ENCODE measurements around the gene SLC7A7.
"Not testable (repeated sequence)": the region's sequence is repeated elsewhere in the genome, so short reads cannot be mapped to it uniquely, and the experiment has no call there.

SLC7A7 gene

DNA sequence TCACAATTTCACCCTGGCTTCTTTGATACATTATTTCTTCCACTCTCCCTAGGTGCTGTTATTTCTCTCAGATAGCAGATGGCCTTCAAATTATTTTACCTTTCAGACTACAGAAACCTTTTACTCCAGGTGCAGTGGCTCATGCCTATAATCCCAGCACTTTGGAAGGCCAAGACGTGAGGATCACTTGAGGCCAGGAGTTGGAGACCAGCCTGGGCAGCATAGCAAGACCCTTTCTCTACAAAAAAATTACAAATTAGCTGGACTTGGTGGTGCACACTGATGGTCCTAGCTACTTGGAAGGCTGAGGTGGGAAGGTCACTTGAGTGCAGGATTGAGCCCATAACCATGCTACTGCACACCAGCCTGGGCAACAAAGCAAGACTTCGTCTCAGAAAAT, 23.1 kb downstream of the SLC7A7 start:
- no peak for DNase-seq (ENCODE audit: low read depth)

DNA sequence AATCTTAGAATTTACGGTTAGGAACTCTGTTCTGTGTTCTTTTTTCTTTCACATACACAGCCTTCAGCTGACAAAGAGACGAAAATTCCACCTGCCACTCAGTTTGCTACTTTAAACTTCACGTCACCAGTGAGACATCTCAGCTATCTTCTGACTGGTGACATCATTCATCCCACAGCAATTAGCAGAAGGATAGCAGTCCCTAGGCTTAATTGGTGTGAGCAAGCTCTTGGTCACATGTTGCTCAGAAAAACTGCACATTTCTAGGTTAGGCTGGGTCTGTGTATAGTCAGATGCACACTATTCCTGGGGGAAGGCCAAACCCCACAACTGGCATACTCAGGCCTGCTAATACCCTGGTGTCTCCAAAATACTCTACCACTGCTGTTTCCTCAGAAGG, 23.9 kb downstream of the SLC7A7 start:
- peak; percentile 76 for DNase-seq (ENCODE audit: low read depth)

DNA sequence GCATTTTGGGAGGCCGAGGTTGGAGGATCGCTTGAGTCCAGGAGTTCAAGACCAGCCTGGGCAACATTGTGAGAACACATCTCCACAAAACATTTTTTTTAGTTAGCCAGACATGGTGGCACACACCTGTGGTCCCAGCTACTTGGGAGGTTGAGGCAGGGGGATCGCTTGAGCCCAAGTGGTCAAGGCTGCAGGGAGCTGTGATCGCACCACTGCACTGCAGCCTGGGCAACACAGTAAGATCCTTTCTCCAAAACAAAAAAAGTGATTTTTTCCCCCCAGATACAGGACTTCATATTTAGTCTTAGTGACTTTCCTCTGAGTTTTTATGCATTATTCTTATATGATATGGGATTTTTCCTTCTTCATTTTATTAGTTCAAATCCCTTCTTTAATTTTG, 28.6 kb downstream of the SLC7A7 start:
- DNase-seq (ENCODE audit: low read depth) = no peak

- DNase-seq (ENCODE audit: low read depth) = peak; percentile 19
Measured at GRCh38 chr14:22781301-22781991, 33.8 kb downstream of the SLC7A7 start.

DNA sequence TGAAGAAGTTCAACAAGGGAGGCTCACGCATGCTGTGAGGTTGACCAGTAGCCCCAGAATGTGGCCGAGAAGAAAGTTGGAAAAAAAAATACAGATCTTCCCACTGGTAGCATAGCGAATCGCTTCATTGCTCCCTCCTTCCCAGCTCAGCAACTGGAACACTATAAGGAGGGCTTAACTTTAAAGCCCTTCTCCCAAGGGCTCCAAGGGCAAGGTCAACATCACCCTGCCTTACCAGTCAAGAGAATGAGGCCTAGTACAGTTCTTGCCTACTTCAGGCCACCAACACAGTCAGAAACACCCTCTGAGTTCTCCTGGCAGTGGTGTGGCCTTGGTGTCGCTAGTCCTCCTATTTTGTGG, 34.3 kb downstream of the SLC7A7 start:
- no peak for DNase-seq (ENCODE audit: low read depth)

DNA sequence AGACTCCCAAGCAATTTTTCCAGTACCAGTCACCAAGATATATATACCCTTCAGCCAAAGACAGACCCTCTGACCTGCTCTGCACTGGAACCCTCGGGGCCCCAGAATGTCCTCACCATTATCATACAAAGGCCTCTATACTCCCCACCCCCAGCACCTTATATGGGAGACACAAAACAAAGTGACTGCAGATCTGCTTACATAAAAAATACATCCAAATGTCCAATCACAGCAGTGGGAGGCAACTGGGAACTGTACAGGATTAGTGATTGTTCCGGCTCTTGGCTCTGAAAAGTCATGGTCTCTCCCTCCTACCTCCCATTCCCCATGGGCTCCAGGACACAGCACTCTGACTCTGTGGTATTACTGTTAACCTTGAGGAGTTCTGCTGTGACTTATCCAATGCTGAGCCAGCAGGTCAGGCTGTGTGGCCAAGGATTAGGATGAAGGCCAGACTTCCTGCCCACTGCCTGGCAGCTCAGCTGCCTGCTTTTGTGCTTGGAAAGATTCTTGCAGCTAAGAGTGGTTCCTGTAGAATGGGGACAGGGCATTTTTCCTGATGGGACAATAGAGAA, 35.0 kb downstream of the SLC7A7 start:
- peak; percentile 26 for DNase-seq (ENCODE audit: low read depth)

DNA sequence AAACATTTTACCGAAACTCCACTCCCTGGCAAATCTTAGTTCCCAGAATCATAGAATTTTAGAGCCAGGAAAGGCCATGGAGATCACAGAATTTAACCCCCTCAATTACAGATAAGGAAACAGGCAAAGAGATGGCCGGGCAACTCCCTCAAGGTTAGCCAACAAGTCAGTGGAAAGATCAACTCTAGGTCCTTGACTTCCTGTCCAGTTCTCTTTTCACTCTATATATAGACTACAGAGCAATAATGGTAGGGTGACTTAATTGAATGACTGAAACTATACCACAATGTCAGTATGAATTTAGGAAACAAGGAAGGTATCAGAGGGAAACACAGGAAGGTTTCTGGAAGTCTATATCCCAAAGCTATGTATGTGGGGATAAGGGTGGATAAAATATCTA, 37.2 kb downstream of the SLC7A7 start:
- DNase-seq (ENCODE audit: low read depth) = no peak

- not testable (repeated sequence) for DNase-seq (ENCODE audit: low read depth)
Measured at GRCh38 chr14:22776849-22777248, 38.4 kb downstream of the SLC7A7 start.

GRCh38 chr14:22776215-22776614, 39.0 kb downstream of the SLC7A7 start:
- DNase-seq (ENCODE audit: low read depth) = no peak

DNA sequence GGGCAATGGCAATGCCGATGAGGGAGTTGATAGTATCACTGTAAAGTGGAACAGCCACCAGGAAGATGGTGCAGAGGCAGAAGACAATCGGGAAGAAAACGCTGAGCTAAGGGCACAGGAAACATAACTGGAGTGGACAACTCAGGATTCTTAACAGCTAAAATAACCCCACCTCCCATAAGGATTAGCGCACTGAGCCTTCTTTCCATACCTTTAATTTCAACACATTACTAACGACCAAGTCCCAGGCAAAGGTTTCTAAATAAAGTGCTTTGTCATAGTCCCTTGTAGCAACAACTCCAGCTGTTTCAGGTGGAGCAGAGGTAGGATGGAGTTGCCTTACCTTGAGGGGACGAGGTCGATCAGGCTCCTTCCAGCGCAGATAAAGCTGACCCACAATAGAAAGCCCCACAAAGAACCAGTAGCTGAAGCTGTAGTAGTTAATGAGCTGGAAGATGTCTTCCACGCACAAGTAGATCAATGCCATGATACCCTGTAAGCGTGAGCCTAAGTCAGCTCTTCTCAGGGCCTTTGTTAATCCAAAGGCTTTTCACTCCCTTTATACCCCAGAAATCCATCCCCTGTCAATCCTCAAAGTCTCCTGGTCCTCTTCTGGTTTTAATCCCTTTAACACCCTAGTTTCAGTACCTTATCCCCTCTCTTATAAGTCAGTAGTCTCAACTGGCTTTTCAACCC, 41.1 kb downstream of the SLC7A7 start:
- no peak for DNase-seq (ENCODE audit: low read depth)

DNA sequence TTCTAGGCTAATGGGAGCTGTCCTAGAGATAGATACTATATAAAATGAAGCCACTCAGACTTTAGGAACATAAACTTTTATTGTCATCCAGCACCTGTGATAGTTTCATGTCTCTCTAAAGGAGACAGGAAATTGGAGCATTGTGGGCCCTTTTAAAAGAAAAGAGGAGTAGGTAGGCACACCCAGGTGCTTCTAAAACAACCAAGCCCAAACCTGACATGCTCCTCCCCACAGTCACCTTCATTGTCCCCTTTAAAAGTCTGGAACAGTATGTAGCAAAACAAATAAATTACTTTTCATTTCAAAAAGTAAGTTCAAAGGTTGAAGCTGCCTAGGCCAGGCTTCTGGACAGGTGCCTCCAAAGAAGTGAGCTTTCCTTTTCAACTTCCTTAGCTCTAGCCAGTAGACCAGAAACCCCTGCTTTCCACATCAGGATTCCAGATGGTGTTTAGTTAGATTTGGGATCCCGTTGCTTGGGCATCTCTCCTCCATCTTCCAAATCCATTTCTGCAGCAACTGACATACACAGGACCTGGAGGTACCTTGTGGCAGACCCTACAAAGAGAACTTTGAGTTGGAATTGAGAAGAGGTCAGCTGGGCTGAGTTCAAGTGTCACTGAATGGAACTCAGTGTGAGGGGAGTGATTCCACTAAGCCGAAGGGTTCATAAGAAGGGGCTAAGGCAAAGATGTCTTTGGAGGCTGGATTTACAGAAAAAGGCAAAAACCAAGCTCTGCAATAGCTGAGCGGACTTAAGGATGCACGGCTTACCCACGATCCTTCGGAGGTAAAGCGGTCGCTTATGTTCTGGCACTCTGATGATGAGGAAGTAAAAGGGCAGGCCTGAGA, 41.8 kb downstream of the SLC7A7 start:
- no peak for DNase-seq (ENCODE audit: low read depth)

- no peak for DNase-seq (ENCODE audit: low read depth)
Measured at GRCh38 chr14:22772725-22773124, 42.5 kb downstream of the SLC7A7 start.

DNA sequence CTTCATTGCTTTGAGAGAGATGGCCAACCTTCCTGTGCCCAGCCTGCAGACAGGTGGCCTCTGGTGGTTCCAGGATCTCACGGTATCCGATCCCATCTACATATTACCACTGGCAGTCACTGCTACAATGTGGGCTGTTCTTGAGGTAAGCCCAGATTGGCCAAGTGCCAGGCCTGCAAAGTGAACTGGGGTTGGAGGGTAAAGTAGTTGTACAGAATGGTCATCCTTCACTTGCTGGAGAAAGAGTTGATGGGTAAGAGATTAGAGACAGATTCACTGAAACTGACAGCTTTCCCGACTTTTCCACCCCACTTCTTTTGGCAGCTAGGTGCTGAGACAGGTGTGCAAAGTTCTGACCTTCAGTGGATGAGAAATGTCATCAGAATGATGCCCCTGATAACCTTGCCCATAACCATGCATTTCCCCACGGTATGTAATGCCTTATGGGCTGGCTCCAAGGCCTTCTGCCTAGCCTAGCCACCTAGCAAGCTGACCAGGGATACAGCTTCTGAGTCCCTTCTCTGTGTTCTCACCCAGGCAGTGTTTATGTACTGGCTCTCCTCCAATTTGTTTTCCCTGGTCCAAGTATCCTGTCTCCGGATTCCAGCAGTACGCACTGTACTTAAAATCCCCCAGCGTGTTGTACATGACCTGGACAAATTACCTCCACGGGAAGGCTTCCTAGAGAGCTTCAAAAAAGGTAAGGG, 44.6 kb downstream of the SLC7A7 start:
- no peak for DNase-seq (ENCODE audit: low read depth)

GRCh38 chr14:22769369-22769768, 45.9 kb downstream of the SLC7A7 start:
- DNase-seq (ENCODE audit: low read depth) = no peak

DNA sequence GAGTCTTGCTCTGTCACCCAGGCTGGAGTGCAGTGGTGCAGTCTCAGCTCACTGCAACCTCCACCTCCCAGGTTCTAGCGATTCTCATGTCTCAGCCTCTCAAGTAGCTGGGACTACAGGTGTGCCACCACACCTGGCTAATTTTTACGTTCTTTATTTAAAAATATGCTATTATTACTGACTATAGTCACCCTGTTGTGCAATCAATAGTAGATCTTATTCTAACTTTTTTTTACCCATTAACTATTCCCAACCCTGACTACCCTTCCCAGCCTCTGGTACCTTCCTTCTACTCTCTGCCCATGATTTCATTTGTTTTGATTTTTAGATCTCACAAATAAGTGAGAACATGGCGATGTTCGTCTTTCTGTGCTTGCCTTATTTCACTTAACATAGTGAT, 46.3 kb downstream of the SLC7A7 start:
- no peak for DNase-seq (ENCODE audit: low read depth)

DNA sequence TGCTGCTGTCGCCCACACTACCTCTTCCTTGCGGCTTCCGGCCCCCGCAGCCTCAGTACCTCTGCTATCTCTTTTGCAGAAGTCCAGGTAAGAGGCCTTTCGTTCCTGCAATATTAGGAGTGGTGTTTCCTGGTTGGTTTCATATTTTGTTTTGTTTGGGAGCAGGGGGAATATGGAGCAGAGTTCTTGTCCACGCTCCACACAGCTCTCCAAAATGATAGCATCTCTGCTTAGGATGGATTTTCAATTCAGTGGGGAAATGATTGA, 48.0 kb downstream of the SLC7A7 start:
- DNase-seq (ENCODE audit: low read depth) = no peak

DNA sequence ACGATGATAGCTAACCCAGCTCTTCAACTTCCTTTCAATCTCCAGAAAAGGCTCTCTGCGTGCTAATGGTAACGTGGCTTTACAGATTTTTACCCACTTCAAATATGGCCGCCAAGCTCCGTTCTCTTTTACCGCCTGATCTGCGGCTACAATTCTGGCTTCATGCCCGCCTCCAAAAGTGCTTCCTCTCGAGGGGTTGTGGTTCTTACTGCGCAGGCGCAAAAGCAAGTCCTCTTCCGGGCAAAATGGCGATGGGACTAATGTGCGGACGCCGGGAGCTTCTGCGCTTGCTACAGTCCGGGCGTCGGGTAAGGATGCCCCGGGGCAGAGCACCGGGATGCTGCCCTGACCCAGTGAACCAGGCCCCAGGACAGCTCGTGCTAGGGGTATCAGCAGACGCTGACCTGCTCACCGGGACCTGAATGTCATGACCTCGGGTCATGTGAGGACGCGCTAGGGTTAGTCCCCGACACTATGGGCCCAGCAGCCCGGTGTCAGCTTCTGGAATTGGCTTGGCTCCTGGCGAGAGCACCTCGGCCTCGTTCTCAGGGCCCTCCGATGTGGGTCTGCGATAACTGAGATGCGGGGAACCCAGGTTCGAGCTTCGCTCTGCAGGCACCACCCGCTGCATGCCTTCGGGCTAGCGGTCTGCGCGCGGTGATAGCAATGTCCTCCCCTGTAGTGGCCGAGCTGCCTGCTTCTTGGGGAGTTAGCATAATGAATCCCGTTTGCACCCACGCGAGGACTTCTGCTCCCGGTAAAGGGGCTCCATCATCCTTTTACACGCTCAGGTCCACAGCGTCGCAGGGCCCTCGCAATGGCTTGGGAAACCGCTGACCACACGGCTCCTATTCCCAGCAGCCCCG, 48.5 kb downstream of the SLC7A7 start, which contains the start of gene OXA1L:
Gene OXA1L, plus strand, starts transcription at position 232 of the 866 bp plus-strand sequence. Its CDS starts 14 bp downstream, at position 246.
- DNase-seq (ENCODE audit: low read depth) = peak; percentile 96

DNA sequence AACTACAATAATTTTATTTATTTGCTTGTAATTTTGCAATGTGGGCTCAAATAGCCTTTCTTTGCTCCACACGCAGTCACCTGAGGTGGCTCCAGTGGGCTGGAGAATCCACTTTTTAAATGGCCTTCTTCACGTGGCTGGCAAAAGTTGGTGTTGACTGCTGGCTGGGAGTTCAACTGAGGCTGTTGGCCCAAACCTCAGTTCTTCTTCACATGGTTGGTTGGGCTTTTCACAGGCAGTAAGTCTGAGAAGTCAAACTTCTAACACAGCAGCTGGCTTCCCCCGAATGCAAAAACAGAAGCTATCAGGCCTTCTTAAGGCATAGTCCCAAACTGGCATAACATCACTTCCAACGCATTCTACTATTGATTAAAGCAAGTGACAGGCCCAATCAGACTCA, 50.9 kb downstream of the SLC7A7 start:
- DNase-seq (ENCODE audit: low read depth) = no peak

DNA sequence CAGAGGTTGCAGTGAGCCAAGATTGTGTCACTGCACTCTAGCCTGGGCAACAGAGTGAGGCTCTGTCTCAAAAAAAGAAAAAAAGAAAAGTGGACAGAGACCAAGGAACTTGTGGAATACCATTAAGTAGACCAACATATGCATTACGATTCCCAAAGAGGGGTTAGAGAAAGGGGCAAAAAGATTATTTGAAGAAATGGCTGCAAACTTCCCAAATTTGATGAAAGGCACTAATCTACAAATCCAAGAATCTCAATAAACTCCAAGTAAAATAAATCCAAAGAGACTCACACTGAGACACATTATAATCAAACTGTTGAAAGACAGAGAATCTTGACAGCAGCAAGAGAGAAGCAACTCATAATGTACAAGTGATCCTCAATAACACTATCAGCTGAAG, 53.5 kb downstream of the SLC7A7 start:
- DNase-seq (ENCODE audit: low read depth) = no peak

GRCh38 chr14:22757972-22758650, 57.1 kb downstream of the SLC7A7 start:
- not testable (repeated sequence) for DNase-seq (ENCODE audit: low read depth)

DNA sequence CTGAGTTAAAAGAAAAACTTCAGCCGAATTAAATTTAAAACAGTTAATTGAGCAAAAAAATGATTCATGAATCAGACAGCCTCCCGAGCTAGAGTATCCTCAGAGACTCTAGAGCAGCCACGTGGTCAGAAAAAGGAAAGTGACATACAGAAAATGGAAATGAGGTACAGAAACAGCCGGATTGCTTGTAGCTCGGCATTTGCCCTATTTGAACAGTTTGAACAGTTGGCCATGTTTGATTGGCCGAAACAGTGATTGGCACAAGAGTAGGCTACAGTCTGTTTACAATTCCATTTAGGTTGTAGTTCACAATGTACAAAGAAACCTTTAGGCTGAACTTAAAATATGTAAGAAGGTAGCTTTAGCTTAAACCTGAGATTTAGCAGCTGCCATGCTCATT, 61.6 kb downstream of the SLC7A7 start:
- no peak for DNase-seq (ENCODE audit: low read depth)
